HuH-7 (cell line): ENCODE results near the gene PCDHA12.
"Not testable (repeated sequence)": the region's sequence is repeated elsewhere in the genome, so short reads cannot be mapped to it uniquely, and the experiment has no call there.

Source experiments
- DNase-seq: peaks from one replicate; pipeline ENCODE4 v3.0.0; 2011; ENCODE audit warnings: low spot score

Gene PCDHA12

GRCh38 chr5:140875085-140876065 is at the start of gene PCDHA12:
Gene PCDHA12 (plus strand): TSS chr5:140875308. CDS start chr5:140875473, 165 bp downstream.
- no peak for DNase-seq

GRCh38 chr5:140827704-140828361 is 47.3 kb upstream of the PCDHA12 start, which contains the start of gene PCDHA6:
Gene PCDHA6 (plus strand): TSS chr5:140827960. CDS start chr5:140828092, 132 bp downstream.
- no peak for DNase-seq

- no peak for DNase-seq
Observed at GRCh38 chr5:140828362-140828737, 46.8 kb upstream of the PCDHA12 start.

- DNase-seq, result not testable (repeated sequence)
Observed at GRCh38 chr5:140829511-140830501, 45.3 kb upstream of the PCDHA12 start.

- DNase-seq, result no peak
Observed at GRCh38 chr5:140833993-140834392, 41.1 kb upstream of the PCDHA12 start, which contains the start of gene PCDHA7. Gene PCDHA7 (plus strand): TSS chr5:140834269. CDS start chr5:140834384, 115 bp downstream.

GRCh38 chr5:140834439-140835008 is 40.6 kb upstream of the PCDHA12 start:
- not testable (repeated sequence) for DNase-seq

GRCh38 chr5:140835622-140836510 is 39.2 kb upstream of the PCDHA12 start:
- DNase-seq, result no peak

GRCh38 chr5:140840978-140841962 is 33.8 kb upstream of the PCDHA12 start, which contains the start of gene PCDHA8:
Gene PCDHA8 (plus strand): TSS chr5:140841187. CDS start chr5:140841322, 135 bp downstream.
- DNase-seq, result peak; percentile 85

GRCh38 chr5:140842798-140843733 is 32.0 kb upstream of the PCDHA12 start:
- DNase-seq, result no peak

- DNase-seq, result not testable (repeated sequence)
Observed at GRCh38 chr5:140848139-140849102, 26.7 kb upstream of the PCDHA12 start, which contains the start of gene PCDHA9. Gene PCDHA9 (plus strand): TSS chr5:140848382. CDS start chr5:140848496, 114 bp downstream.

GRCh38 chr5:140849831-140850634 is 25.1 kb upstream of the PCDHA12 start:
- DNase-seq, result not testable (repeated sequence)

GRCh38 chr5:140855772-140856674 is 19.1 kb upstream of the PCDHA12 start, which contains the start of gene PCDHA10:
Gene PCDHA10 (plus strand): TSS chr5:140855897. CDS start chr5:140856049, 152 bp downstream.
- peak; percentile 36 for DNase-seq

- DNase-seq, result no peak
Observed at GRCh38 chr5:140857177-140857986, 17.7 kb upstream of the PCDHA12 start.

GRCh38 chr5:140857987-140858240 is 17.2 kb upstream of the PCDHA12 start:
- no peak for DNase-seq
